GM18870 (cell line): ENCODE measurements around the gene FN1.
A peak's percentile ranks its signal among the peaks of the same experiment; 100 is the strongest.

ENCODE experiments used
- ATAC-seq: cut with Tn5 transposase; IDR thresholded peaks from one replicate; pipeline ENCODE4 v1.9.1; 2021; ENCODE audit warnings: moderate library complexity; ENCODE audit not compliant: unreplicated experiment

The FN1 gene

GRCh38 chr2:215356334-215356947, 79.4 kb downstream of the FN1 start:
- ATAC-seq: no peak

DNA sequence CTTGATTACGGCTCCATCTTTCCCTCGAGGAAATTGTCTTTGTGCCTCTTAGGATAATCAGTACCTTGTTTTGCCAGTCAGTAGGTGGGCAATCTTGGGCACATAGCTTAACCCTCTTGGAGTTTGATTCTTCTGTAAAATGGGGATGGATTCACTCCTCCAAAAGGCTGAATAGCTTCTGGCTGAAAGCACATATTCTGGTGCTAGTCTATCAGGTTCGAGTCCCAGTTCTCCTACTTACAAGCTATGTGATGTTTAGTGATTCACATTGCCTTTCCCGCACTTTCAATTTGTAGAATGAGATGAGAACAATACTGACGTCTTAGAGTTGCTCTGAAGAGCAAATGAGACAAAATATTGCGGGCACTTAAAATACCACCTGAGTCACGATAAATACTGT, 80.1 kb downstream of the FN1 start:
- ATAC-seq: no peak

- no peak for ATAC-seq
Observed at GRCh38 chr2:215354771-215355695, 80.8 kb downstream of the FN1 start.

GRCh38 chr2:215352602-215353001, 83.3 kb downstream of the FN1 start:
- no peak for ATAC-seq

GRCh38 chr2:215347878-215348277, 88.0 kb downstream of the FN1 start:
- no peak for ATAC-seq

- ATAC-seq: no peak
Observed at GRCh38 chr2:215338883-215339679, 96.8 kb downstream of the FN1 start.

DNA sequence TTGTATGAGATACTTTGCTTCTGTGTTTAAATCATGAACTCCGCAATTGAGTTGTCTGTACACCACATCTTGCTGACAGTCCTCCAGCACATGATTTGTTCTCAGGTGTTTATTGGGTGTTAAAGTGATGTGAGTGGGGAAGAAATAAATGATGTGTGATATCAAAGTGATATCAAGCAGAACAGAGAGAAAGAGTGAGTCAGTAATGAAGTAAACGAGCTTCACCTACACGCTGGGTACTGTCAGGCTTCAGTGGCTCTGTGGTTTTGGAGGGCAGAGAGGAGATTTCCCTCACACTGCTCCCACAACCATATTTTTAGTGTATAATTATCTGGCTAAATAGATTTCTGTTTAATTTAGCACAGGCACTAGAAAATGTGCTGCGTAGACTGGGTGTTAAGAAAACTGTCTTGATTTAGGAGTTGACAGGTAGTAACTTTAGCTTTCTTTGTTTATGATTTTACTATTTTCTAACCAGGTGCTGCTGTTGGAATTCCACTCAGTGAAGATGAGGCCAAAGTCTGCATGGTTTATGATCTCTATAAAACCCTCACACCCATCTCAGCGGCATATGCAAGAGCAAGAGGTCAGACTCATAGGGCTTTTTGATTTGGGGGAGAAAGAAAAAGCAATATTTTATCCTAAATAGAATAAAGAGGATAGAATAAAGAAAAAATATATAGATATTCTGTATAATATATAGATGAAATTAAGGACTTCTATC, 102.8 kb downstream of the FN1 start:
- peak; percentile 85 for ATAC-seq

DNA sequence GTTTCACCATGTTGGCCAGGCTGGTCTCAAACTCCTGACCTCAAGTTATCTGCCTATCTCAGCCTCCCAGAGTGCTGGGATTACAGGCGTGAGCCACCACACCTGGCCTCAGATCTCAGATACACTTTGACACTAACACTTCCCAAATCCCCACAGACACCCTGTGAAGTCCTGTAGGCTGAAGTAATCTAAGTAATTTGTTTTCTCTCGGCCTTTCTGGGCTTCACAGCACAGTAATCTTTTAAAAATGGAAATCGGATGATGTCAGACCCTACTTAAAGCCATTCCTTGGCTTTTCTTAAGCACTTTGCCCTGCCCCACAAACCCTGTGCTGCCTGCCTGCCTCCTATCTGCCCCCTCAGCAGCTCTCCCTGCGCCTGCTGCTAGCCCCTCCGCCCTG, 107.8 kb downstream of the FN1 start:
- ATAC-seq: no peak

GRCh38 chr2:215324811-215325210, 111.1 kb downstream of the FN1 start:
- no peak for ATAC-seq

DNA sequence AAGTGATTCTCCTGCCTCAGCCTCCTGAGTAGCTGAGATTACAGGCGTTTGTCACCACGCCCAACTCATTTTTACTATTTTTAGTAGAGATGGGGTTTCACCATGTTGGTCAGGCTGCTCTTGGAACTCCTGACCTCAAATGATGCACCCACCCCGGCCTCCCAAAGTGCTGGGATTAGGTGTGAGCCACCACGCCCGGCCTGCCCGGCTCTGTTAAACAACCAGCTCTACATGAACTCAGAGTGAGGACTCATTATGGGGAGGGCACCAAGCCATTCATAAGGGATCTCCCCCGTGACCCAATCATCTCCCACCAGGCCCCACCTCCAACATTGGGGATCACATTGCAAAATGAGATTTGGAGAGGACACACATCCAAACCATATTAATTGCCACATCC, 115.2 kb downstream of the FN1 start:
- ATAC-seq: no peak

GRCh38 chr2:215320102-215320501, 115.8 kb downstream of the FN1 start:
- ATAC-seq: no peak

GRCh38 chr2:215319500-215319899, 116.4 kb downstream of the FN1 start:
- ATAC-seq: no peak

- no peak for ATAC-seq
Observed at GRCh38 chr2:215316336-215316735, 119.5 kb downstream of the FN1 start.

- no peak for ATAC-seq
Observed at GRCh38 chr2:215315301-215315700, 120.6 kb downstream of the FN1 start.

DNA sequence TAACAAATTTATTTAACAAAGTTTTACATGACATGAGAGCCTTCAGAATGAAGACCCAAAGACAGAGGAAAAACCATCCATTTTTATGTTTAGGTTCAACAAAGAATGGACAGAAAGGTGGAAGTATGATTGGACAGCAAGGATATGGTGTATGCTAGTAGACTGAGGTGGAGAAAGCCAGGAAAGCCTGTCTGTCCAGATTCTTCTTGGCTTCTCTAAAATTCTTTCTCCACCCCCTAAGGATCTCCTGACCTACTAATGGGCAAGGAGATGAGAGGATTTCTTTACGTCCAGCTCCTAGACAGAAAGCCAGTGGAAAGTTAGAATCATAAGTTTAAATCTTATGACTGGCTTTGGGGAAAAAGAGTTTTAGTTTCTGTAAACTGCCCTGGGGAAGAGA, 121.0 kb downstream of the FN1 start:
- ATAC-seq: no peak

- ATAC-seq: no peak
Observed at GRCh38 chr2:215313255-215313613, 122.6 kb downstream of the FN1 start.

DNA sequence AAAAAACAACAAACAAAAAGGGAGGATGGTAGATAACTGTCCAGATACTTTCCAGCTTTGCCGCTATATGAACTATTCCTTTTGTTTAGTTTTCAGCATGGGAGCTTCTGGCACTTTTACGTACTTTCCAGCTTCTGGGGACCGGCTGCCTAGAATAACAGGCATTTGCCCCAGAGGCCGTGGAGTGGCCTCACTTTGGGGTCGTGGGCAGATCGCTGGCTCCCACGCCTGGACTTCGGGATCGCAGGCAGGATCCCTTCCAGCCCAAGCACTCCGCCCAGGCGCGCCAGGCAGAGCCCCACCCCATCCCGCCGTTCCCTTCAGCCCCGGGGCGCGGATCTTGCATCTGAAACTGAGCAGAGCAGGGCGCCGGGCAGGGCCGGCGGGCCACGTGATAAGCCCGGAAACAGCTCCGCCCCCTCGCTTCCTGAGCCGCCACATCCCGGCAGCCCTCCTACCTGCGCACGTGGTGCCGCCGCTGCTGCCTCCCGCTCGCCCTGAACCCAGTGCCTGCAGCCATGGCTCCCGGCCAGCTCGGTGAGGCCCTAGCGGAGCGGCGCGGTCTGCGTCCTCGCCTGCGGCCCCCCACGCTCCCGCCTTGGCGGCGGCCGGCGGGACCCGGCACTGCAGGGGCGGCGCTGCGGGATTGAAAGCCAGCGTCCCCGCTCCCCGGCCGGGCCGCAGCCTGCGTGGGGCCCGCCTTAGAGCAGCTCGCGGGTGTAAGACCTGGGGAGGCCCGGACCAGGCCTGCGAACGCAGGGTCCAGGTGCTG, 124.1 kb downstream of the FN1 start, which contains the start of gene ATIC:
ATIC (plus strand) TSS at position 435 of the 772 bp plus-strand sequence; CDS start at position 519, 84 bp downstream.
- peak; percentile 96 for ATAC-seq

- ATAC-seq: peak; percentile 9
Observed at GRCh38 chr2:215311259-215311624, 124.6 kb downstream of the FN1 start.
